Loucy (cell line): ENCODE measurements around the gene KRTAP10-1.

Source experiments
- CTCF ChIP-seq: fragments of 200-600 bp; sonication (generic); conservative IDR thresholded peaks from 2 replicates; pipeline ENCODE4 v1.5.1; 2014; ENCODE audit warnings: mild to moderate bottlenecking, antibody characterized with exemption, low read length
- EZH2phosphoT487 ChIP-seq: fragments of 200-600 bp; IDR thresholded peaks from 2 replicates; pipeline ENCODE4 v1.6.1; 2018; ENCODE audit warnings: antibody characterized with exemption, mild to moderate bottlenecking, moderate library complexity, borderline replicate concordance

GRCh38 chr21:44516828-44517174, 23.2 kb downstream of the KRTAP10-1 start:
- TF ChIP-seq CTCF (no peak), EZH2phosphoT487 (no peak)
